Lower leg skin (tissue), 3 donors: Measurements from ENCODE around the gene UMAD1.

Experiments used
- POLR2A ChIP-seq, 2 donors: fragments of 450-650 bp; IDR thresholded peaks; one replicate each; pipeline ENCODE4 v1.6.1; 2016 to 2017; ENCODE audit warnings: antibody characterized with exemption in 2 of 2, mild to moderate bottlenecking in 1 of 2, moderate library complexity in 1 of 2
- TF ChIP-seq, protein P1 (sequence below), 3 donors: fragments of 450-650 bp; IDR thresholded peaks; one replicate each; pipeline ENCODE4 v1.5.1; 2016; ENCODE audit warnings: antibody characterized with exemption in 3 of 3, mild to moderate bottlenecking in 3 of 3, moderate library complexity in 2 of 3

DNA sequence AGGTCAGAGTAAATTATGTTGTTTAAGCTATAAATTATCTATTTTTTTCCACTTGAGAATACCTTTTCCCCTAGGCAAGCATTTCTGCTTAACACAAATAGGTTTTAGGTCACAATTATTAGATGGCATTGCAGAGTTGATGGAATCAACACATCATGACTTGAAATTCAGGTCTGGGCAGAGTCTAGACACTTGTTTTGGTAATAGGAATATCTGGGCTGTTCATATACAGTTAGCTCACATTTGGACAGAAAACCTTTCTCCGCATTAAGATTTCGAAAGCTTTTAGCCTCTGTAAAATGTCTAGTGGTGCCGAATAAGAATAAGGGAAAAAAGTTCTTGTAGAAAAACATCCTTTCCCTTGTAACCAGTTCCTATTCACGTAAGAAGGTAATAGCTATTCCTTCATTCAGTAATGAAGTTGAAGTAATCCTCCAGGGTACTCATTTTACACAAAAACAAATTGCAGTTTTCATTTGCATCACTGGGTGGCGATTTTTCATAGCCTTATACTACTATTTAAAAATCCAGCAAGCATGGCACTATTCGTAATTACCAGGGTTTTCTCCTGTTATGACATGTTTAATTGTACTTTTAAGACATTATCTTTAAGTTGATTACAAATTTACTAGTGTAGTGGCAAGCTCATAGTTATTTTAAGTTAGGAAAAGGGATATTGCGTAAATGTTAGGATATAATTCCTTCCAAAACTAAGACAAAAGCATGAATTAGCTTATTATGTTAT is 40.8 kb downstream of the UMAD1 start:
- TF ChIP-seq, protein P1, sequence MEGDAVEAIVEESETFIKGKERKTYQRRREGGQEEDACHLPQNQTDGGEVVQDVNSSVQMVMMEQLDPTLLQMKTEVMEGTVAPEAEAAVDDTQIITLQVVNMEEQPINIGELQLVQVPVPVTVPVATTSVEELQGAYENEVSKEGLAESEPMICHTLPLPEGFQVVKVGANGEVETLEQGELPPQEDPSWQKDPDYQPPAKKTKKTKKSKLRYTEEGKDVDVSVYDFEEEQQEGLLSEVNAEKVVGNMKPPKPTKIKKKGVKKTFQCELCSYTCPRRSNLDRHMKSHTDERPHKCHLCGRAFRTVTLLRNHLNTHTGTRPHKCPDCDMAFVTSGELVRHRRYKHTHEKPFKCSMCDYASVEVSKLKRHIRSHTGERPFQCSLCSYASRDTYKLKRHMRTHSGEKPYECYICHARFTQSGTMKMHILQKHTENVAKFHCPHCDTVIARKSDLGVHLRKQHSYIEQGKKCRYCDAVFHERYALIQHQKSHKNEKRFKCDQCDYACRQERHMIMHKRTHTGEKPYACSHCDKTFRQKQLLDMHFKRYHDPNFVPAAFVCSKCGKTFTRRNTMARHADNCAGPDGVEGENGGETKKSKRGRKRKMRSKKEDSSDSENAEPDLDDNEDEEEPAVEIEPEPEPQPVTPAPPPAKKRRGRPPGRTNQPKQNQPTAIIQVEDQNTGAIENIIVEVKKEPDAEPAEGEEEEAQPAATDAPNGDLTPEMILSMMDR (IDR thresholded peaks at IDR 0.05), result peak in 1 of 3 donors; percentile 27
- TF ChIP-seq POLR2A (IDR thresholded peaks at IDR 0.05), result no peak
